Large intestine (tissue), 12 donors: ENCODE measurements around the gene HAUS1. TPM values are rescaled to one million over a fixed set of nuclear protein-coding genes. Genes with fewer than 3 reads are reported as not detected.
A peak's percentile ranks its signal among the peaks of the same experiment; 100 is the strongest.

ENCODE experiments used
- DNase-seq, 2 donors: peaks; one replicate each; pipeline versions ENCODE4 v3.0.0 to v3.0.0-alpha.2; 2013
- H3K27ac ChIP-seq: one replicate; pipeline ENCODE4 v1.5.1; 2013; ENCODE audit warnings: low read length
- H3K27me3 ChIP-seq: 2 replicates; pipeline ENCODE4 v1.6.1; 2013; ENCODE audit warnings: low read length; ENCODE audit not compliant: control insufficient read depth, insufficient read depth
- H3K36me3 ChIP-seq: 2 replicates; pipeline ENCODE4 v1.6.1; 2013; ENCODE audit warnings: low read length; ENCODE audit not compliant: control insufficient read depth, insufficient read depth
- H3K4me1 ChIP-seq: one replicate; pipeline ENCODE4 v1.6.1; 2013; ENCODE audit warnings: low read length; ENCODE audit not compliant: control insufficient read depth, insufficient read depth
- H3K4me3 ChIP-seq: one replicate; pipeline ENCODE4 v1.5.1; 2013; ENCODE audit warnings: low read length
- H3K9me3 ChIP-seq: one replicate; pipeline ENCODE4 v1.6.1; 2013; ENCODE audit warnings: mild to moderate bottlenecking, low read depth, low read length, moderate library complexity; ENCODE audit not compliant: control insufficient read depth
- WGBS: methylation state at CpG from one replicate; pipeline ENCODE4 v1.1.5; 2013; ENCODE audit warnings: low lambda C conversion rate; ENCODE audit not compliant: insufficient coverage; 5-methylcytosine and 5-hydroxymethylcytosine counted together
- long read RNA-seq, 11 donors: transcript quantifications; one replicate each; lab custom pipeline, GENCODE V29; 2026
- polyA plus RNA-seq: library from polyadenylated mRNA; unstranded; fragments of 120-200 nt; gene quantifications from one replicate; pipeline ENCODE4 v1.2.1, GENCODE V29; 2013

HAUS1 gene, protein sequence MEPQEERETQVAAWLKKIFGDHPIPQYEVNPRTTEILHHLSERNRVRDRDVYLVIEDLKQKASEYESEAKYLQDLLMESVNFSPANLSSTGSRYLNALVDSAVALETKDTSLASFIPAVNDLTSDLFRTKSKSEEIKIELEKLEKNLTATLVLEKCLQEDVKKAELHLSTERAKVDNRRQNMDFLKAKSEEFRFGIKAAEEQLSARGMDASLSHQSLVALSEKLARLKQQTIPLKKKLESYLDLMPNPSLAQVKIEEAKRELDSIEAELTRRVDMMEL
- 28.6 TPM for polyA plus RNA-seq
- long read RNA-seq, donor 1, transcript HAUS1-201 (9 exons, 1,125 nt), result major isoform, 9 of 9 reads
- long read RNA-seq, donor 1, partial matches to known transcripts, result 0 of 9 reads
- long read RNA-seq, donor 1, other reads (novel, unspliced or antisense), result 0 of 9 reads
- long read RNA-seq, donor 2, transcript HAUS1-201 (9 exons, 1,125 nt), result major isoform, 8 of 8 reads
- long read RNA-seq, donor 2, partial matches to known transcripts, result 0 of 8 reads
- long read RNA-seq, donor 2, other reads (novel, unspliced or antisense), result 0 of 8 reads
- long read RNA-seq, donor 3, result 0 reads
- long read RNA-seq, donor 4, partial matches to known transcripts, result 0 of 1 reads
- long read RNA-seq, donor 4, other reads (novel, unspliced or antisense), result 0 of 1 reads
- long read RNA-seq, donor 5, transcript HAUS1-201 (9 exons, 1,125 nt), result major isoform, 12 of 12 reads
- long read RNA-seq, donor 5, partial matches to known transcripts, result 0 of 12 reads
- long read RNA-seq, donor 5, other reads (novel, unspliced or antisense), result 0 of 12 reads
- long read RNA-seq, donor 6, transcript HAUS1-201 (9 exons, 1,125 nt), result major isoform, 12 of 12 reads
- long read RNA-seq, donor 6, partial matches to known transcripts, result 0 of 12 reads
- long read RNA-seq, donor 6, other reads (novel, unspliced or antisense), result 0 of 12 reads
- long read RNA-seq, donor 7, transcript HAUS1-201 (9 exons, 1,125 nt), result major isoform, 7 of 8 reads
- long read RNA-seq, donor 7, partial matches to known transcripts, result 0 of 8 reads
- long read RNA-seq, donor 7, other reads (novel, unspliced or antisense), result 0 of 8 reads
- long read RNA-seq, donor 8, transcript HAUS1-201 (9 exons, 1,125 nt), result major isoform, 11 of 14 reads
- long read RNA-seq, donor 8, partial matches to known transcripts, result 0 of 14 reads
- long read RNA-seq, donor 8, other reads (novel, unspliced or antisense), result 0 of 14 reads
- long read RNA-seq, donor 9, transcript HAUS1-201 (9 exons, 1,125 nt), result major isoform, 11 of 18 reads
- long read RNA-seq, donor 9, partial matches to known transcripts, result 7 of 18 reads
- long read RNA-seq, donor 9, other reads (novel, unspliced or antisense), result 0 of 18 reads
- long read RNA-seq, donor 10, transcript HAUS1-201 (9 exons, 1,125 nt), result major isoform, 15 of 16 reads
- long read RNA-seq, donor 10, partial matches to known transcripts, result 0 of 16 reads
- long read RNA-seq, donor 10, other reads (novel, unspliced or antisense), result 0 of 16 reads
- long read RNA-seq, donor 11, transcript HAUS1-201 (9 exons, 1,125 nt), result major isoform, 14 of 15 reads
- long read RNA-seq, donor 11, partial matches to known transcripts, result 0 of 15 reads
- long read RNA-seq, donor 11, other reads (novel, unspliced or antisense), result 0 of 15 reads

DNA sequence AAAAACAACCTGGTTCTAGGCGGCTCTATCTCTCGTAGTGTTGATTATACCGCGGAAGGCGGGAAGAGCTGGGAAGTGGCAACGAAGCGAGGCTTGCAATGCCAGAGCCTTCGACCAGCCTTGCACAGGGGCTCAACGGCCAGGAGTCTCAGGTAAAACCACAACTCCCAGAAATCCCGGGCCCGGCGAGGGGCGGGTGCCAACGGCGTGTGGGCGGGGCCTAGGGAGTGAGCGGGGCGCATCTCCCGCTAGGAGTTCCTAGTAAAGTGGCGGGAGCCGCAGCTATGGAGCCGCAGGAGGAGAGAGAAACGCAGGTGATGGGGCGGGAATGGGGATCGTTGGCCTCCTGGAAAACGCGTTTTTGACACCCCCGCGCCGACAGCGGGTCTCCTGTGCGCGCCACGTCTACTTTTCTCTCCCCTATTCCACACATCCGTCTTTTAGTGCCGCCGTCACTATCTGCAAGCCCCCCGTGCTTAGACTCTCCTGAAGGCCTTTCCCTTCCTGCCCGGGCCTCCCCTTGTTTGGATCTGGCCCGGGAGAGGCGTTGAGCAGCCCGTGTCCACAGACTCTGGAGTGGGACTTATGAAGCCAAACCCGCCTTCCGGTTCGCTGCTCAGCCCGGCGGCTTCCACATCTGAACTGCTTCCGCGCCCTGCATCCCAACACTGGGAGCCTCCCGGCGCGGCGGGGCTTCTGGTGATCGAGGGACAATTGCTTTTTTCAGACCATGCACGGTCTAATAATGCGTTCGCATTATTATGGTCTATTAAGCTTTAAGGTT lies at the start of gene HAUS1:
TSS of gene HAUS1 (plus strand) at position 258 of the 784 bp plus-strand sequence. CDS start at position 285, 27 bp downstream.
- no peaks in the 10 kb centered on the region for H3K4me1 ChIP-seq
- no CpG with 5 or more reads among the region's 57 CpGs for WGBS
- H3K4me3 ChIP-seq, result peak within 1 kb of the TSS; percentile 79
- H3K9me3 ChIP-seq, result no peaks in the 10 kb centered on the region
- peak; percentile 77 to 88 for DNase-seq
- peaks cover 3% of the 10 kb centered on the region for H3K36me3 ChIP-seq
- H3K27ac ChIP-seq, result peak within 1 kb of the TSS; percentile 69
- no peaks in the 10 kb centered on the region for H3K27me3 ChIP-seq

GRCh38 chr18:46054956-46055837 lies 49.0 kb upstream of the HAUS1 start:
- no peaks in the 10 kb centered on the region for H3K27me3 ChIP-seq
- no peak for DNase-seq
- no peak overlapping the region for H3K4me3 ChIP-seq
- no peak overlapping the region for H3K27ac ChIP-seq
- H3K4me1 ChIP-seq, result peaks cover 11% of the 10 kb centered on the region
- 93% methylated on average over 3 of the region's 6 CpGs for WGBS
- no peaks in the 10 kb centered on the region for H3K9me3 ChIP-seq
- H3K36me3 ChIP-seq, result no peaks in the 10 kb centered on the region

GRCh38 chr18:46055838-46056230 lies 48.4 kb upstream of the HAUS1 start:
- Histone ChIP-seq H3K36me3 (no peaks in the 10 kb centered on the region), H3K9me3 (no peaks in the 10 kb centered on the region), H3K27me3 (no peaks in the 10 kb centered on the region), H3K4me1 (peaks cover 17% of the 10 kb centered on the region), H3K4me3 (no peak overlapping the region), H3K27ac (no peak overlapping the region)
- no peak for DNase-seq
- no CpG with 5 or more reads among the region's 4 CpGs for WGBS

DNA sequence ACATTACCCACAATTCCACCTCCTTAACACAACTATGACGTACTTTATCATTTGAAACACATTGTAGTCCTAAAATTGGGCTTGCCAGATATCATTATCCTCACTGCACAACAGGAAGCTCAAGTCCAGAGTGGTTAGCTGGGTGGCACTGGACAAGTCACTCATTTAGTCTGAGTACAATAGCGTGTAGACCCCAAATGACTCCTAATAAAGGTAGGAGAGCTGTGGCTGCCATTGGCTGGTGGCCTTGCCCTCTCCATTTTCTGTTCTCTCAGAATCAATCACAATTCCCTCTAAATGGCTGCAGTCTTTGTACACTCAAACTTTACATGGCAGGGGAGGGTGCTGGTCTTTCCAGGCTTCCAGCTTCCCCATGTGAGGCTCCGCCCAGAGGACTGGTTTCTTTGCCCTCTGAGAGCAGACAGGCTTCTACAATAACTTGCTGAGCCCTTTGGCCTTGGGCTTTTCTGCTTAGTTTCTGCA lies 43.8 kb upstream of the HAUS1 start:
- DNase-seq, result peak; percentile 53 to 78
- no peaks in the 10 kb centered on the region for H3K36me3 ChIP-seq
- peaks cover 8% of the 10 kb centered on the region for H3K4me1 ChIP-seq
- H3K27ac ChIP-seq, result peak overlapping the region; percentile 56
- H3K4me3 ChIP-seq, result no peak overlapping the region
- no CpG with 5 or more reads among the region's 3 CpGs for WGBS
- no peaks in the 10 kb centered on the region for H3K9me3 ChIP-seq
- H3K27me3 ChIP-seq, result no peaks in the 10 kb centered on the region

DNA sequence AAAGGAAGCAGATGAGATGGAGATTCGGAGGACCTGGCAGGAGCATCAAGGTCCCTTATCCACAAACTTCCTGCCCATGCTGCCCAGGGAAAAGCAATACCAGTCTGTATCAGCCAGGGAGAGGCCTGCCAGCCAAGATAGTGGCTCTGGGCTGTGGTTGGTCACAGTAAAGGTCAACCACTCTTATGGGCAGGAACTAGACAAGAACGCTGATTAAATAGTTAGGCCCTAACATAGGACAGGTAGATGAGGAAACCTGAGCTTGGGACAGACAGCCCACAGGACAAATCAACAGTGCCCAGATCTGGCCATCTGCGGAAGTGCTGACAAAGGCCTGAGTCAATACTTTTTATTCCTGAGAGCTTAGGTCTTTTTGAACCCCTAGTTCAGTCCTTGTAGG lies 42.8 kb upstream of the HAUS1 start:
- WGBS, result no CpG with 5 or more reads among the region's 3 CpGs
- no peak for DNase-seq
- H3K9me3 ChIP-seq, result no peaks in the 10 kb centered on the region

DNA sequence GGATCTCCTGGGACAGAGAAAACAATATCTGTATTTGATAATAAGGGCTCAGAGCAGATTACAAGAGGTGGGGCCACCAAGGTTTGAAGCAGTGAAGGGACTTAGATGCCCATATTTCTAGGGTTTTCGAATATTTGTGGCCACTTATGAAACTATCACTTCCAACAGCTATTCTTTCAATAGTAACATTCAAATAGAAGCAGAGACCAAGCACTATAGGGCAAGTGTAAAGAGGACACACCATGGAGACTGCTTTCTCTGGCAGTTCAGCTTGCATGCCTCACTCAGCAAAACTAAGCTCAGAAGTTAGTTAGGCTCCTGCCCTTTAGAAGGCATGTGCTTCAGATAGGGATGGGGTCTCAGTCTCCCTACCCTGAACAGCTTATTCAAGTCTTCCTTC lies 42.4 kb upstream of the HAUS1 start:
- 100% methylated on average over 1 of the region's 1 CpG for WGBS
- DNase-seq, result no peak
- H3K27ac ChIP-seq, result no peak overlapping the region
- no peaks in the 10 kb centered on the region for H3K9me3 ChIP-seq
- H3K4me3 ChIP-seq, result no peak overlapping the region
- no peaks in the 10 kb centered on the region for H3K27me3 ChIP-seq
- peaks cover 8% of the 10 kb centered on the region for H3K4me1 ChIP-seq
- H3K36me3 ChIP-seq, result no peaks in the 10 kb centered on the region

More for the DNA sequence above, 42.8 kb upstream of the HAUS1 start:
- Histone ChIP-seq H3K27ac (no peak overlapping the region), H3K36me3 (no peaks in the 10 kb centered on the region), H3K27me3 (no peaks in the 10 kb centered on the region), H3K4me3 (no peak overlapping the region), H3K4me1 (peaks cover 8% of the 10 kb centered on the region)

DNA sequence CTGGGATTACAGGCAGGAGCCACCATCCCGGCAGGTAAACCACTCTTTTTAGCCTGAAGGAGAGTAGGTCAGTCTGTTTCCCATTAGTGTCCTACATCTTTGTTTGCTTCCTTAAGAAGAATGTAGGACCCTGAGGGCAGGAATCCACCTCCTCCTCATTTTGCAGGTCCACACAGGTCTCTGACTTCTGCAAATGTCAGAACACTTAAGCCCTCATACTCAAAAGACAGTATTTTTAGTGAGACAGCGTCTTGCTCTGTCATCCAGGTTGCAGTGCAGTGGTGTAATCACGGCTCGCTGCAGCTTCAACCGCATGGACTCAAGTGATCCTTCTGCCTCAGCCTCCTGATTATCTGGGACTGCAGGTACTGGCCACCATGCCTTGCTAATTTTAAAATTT lies 41.4 kb upstream of the HAUS1 start:
- Histone ChIP-seq H3K9me3 (no peaks in the 10 kb centered on the region), H3K4me3 (no peak overlapping the region), H3K4me1 (peaks cover 8% of the 10 kb centered on the region), H3K27me3 (no peaks in the 10 kb centered on the region), H3K27ac (no peak overlapping the region), H3K36me3 (no peaks in the 10 kb centered on the region)
- WGBS, result no CpG with 5 or more reads among the region's 5 CpGs
- no peak for DNase-seq

DNA sequence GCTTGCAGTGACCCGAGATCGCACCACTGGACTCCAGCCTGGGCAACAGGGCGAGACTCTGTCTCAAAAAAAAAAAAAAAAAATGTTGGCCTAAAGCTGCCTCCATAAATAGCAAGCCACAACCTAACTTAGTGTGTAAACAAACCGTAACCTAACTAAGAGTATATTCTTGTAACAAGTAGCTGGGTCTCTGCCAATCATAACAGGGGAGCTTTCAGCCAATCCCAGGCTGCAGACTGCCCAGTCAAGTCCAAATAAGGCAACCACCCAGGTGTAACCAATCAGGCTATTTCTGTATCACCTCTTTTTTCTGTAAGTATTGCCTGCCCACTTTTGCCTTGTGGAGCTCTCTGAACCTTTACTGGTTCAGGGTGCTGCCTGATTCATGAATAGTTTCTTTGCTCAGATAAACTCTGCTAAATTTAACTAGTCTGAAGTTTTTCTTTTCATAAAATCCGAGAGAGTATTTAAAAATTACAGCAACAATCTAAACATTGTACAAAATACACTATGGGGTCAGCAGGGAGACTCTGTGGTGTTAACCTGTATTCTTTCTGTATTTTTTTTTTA lies 36.7 kb upstream of the HAUS1 start:
- no peak for DNase-seq
- Histone ChIP-seq H3K9me3 (no peaks in the 10 kb centered on the region), H3K27me3 (no peaks in the 10 kb centered on the region), H3K4me3 (no peak overlapping the region), H3K36me3 (no peaks in the 10 kb centered on the region), H3K27ac (no peak overlapping the region), H3K4me1 (peaks cover 6% of the 10 kb centered on the region)
- 73% methylated on average over 2 of the region's 5 CpGs for WGBS
